ENCODE data around the gene RHBG.
A peak's percentile ranks its signal among the peaks of the same experiment; 100 is the strongest.

RHBG gene

DNA sequence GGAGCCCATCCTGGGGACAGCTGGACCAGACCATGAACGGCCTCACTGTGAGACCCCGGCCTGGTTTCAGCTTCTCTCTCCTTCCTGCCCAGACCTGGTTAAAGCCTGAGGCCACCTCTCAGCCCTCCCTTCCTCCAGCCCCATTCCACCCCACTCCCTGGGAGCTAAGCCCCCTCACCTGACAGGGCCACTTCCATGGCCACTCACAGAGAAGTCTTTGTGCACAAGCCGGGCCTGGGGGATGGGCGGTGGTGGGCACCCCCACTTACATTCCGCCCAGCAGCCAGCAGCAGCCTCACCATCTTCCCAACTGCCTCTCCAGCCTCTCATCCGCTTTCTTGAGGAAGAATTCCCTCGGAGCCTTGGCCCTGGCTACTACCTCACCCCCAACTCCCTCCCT is 40.4 kb downstream of the RHBG start:
- no peak for DNase-seq

GRCh38 chr1:156410238-156410637 is 41.2 kb downstream of the RHBG start:
- no peak for DNase-seq

DNA sequence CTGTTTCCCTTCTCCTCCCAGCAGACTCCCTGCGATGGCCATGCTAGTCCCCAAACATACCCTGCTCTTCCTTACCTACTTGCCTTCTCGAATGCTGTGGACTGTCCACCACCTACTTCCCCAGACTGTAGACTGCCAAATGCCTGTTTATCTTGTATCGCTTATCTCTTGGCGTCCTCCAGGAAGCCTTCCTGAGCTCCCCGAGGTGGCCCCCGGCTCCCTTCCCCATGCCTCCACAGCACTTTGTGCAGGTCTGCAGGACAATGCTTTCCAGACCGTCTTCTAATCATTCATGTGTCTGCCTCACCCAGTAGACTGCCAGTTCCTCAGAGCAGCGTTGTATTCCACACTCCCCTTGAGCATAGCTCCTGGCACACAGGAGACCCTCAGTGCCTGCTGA is 41.7 kb downstream of the RHBG start:
- no peak for DNase-seq

DNA sequence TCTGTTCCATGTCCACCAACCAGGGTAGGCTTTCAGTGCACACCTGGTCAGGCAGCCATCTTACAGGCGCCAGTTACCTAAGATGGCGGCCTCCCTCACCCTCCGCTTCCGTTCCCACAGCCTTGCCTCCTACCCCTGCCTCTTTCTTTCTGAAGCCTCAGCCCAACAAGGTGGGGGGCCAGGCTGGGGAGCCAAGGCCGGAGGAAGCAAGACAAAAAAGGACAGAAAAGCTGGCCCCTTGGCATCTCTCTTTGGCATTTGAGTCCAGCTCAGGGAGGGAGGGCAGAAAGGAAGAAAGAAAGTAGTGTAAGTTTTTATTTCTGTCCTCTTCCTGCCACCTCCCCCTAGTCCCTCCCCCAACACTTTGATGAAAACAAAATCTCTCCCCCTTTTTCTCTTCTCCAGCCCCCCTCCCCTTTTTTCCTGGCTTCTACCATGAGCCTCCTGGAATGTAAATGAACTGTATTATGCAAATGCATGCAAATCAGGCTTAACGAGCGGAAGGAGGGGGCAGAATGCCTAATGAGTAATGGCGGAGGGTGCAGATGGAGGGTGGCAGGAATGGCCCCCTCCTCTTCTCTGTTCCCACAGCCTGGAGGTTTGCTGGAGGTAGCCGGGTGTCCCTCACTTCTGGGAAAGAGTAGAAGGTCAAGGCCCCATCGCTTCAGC is 43.8 kb downstream of the RHBG start:
- DNase-seq: no peak

- DNase-seq: no peak
Observed at GRCh38 chr1:156413391-156414246, 44.6 kb downstream of the RHBG start.

DNA sequence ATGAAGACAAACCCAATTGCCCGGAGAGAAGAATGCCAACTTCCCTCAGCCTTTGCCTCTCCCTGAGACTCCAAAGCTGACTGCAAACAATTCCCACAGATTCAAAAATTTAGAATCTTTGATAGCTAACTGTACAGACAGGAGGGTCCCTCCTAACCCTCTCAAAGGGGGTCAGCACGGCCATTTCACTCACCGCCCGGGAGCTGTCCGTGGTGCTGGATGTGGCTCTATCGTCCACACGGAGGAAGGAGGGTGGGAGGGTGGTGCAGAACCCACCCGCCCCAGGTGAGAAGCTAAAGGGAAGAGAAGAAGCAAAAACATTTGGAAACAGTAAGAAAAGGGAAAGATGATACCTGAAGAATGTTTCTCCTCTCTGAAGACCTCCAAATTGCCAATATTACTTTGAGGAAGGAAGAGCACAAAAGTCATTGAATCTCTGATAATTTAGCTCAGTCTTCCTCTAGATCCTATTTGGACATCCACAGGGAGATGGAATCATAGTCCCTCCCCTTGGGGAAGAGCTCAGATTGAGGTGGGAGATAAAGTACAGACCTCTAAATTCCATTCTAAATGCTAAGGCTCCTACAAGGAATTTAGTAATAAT is 45.6 kb downstream of the RHBG start:
- no peak for DNase-seq

- DNase-seq: no peak
Observed at GRCh38 chr1:156416993-156417392, 48.0 kb downstream of the RHBG start.

GRCh38 chr1:156417401-156418020 is 48.5 kb downstream of the RHBG start:
- no peak for DNase-seq

DNA sequence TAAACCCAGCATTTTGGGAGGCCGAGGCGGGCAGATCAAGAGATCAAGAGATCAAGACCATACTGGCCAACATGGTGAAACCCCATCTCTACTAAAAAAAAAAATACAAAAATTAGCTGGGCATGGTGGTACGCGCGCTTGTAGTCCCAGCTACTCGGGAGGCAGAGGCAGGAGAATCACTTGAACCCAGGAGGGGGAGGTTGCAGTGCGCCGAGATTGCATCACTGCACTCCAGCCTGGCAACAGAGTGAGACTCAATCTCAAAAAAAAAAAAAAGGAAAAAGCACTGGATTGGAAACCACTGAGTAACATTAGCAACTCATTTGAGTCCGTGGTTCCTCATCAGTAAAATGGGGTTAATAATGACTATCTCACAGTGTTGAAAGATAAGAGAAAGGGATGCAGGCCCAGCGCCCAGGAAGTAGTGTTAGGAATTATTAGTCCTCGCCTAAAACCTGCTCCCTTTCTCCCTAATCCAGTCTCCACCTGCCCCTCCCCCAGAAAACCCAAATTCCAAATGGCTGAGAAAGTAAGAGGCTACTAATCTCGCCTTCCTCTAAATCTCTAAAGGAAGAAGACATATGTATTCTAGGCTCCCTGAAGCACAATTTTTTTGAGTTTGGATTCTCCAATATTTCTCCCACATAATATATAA is 49.5 kb downstream of the RHBG start:
- DNase-seq: no peak

DNA sequence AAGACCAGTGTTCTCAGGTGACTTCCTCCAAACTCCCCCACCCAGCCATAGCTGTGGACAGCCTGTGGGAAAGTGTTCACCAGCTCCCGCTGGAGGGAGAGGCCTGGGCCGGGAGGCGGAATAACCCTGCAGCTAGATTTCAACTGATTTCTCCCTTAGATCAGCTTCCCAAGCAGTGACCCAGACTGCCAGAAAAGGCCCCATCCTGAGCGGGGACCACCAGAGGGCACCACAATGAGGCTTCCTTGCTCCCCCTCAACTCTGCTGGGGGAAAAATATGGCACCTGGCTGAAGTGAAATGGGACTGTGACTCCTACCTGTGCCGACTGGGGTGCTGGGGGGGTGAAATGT is 50.8 kb downstream of the RHBG start:
- peak; percentile 36 for DNase-seq

GRCh38 chr1:156420205-156421061 is 51.4 kb downstream of the RHBG start:
- DNase-seq: peak; percentile 50

- peak; percentile 63 for DNase-seq
Observed at GRCh38 chr1:156421062-156421938, 52.3 kb downstream of the RHBG start.

GRCh38 chr1:156421939-156422601 is 53.1 kb downstream of the RHBG start:
- DNase-seq: no peak

DNA sequence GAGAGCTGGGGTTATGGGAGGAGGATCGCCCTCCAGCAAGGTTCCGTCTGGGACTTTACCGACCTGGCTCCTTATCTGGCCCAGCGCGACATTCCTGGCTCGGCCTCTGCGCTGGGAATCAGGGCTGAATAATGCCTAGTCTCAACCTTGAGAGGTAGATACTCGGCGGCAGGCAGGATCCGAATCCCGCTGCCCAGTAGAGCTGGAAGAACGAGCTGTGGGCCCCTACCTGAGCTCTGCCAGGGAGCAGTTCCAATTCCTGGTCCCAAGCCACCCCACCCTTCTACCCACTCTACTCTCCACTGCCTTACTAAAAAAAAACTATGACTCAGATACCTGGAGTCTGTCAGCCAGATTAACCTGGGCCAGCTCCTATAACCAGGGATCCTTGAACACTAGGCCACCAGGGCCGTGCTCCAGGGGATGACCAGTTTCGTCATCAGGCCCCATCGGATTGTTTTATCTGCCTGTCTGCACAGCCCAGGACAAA is 53.6 kb downstream of the RHBG start:
- no peak for DNase-seq

GRCh38 chr1:156423422-156424352 is 54.7 kb downstream of the RHBG start:
- no peak for DNase-seq

DNA sequence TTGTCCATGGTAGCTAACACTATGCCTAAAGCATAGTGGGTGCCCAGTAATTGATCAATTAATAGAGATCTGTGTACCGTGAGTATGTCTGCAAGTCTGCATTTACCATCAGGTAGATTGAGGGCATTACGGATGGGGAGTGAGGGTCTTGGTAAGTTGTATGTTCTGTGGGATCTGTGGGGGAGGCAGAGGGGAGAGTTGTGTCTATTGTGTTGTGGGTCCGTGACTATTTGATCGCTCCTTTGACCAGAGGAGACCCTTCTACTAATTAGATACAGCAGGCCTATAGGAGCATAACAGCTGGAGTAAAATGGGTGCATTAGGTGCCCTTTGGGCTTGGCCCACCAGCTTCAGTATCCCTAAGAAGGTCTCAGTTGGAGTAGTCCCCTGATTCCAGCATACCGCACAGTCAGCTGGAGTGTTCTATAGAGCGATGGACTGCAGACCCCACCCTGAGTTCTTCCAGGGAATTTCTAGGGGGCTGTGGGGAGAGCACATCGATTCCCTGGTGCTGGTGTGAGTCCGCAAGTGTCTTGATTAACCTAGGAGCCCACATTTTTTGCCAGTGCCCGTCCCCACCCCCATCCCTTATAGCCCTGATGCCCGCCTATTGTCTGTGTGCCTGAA is 55.9 kb downstream of the RHBG start:
- no peak for DNase-seq

GRCh38 chr1:156425943-156426342 is 56.9 kb downstream of the RHBG start:
- no peak for DNase-seq

- no peak for DNase-seq
Observed at GRCh38 chr1:156427957-156428356, 58.9 kb downstream of the RHBG start.
